HEK293T (cell line): ENCODE data around the gene LIMS2.
A peak's percentile ranks its signal among the peaks of the same experiment; 100 is the strongest.

Source experiments
- CTCF ChIA-PET: fragments of 350-600 bp; formaldehyde crosslinking; extraction: SDS; loops from one replicate; lab custom pipeline; 2021; ENCODE audit warnings: antibody characterized with exemption, inconsistent platforms; lab: Yijun Ruan, JAX
- POLR2A ChIA-PET: fragments of 350-600 bp; formaldehyde crosslinking; extraction: SDS; loops from one replicate; lab custom pipeline; 2020; ENCODE audit warnings: antibody characterized with exemption, inconsistent platforms; lab: Yijun Ruan, JAX
- DNase-seq: peaks from one replicate; pipeline ENCODE4 v3.0.0; 2012; ENCODE audit warnings: mixed read lengths; ENCODE audit errors: extremely low spot score
- ARNT ChIP-seq: fragments of 450-650 bp; IDR thresholded peaks from 2 replicates; pipeline ENCODE4 v1.6.1; 2017; ENCODE audit warnings: mild to moderate bottlenecking
- BHLHE40 ChIP-seq: fragments of 450-650 bp; IDR thresholded peaks from 2 replicates; pipeline ENCODE4 v1.6.1; 2016; ENCODE audit warnings: mild to moderate bottlenecking, moderate library complexity, borderline replicate concordance
- CTBP1 ChIP-seq: fragments of 450-650 bp; IDR thresholded peaks from 2 replicates; pipeline ENCODE4 v1.6.1; 2016; ENCODE audit warnings: borderline replicate concordance
- ELF4 ChIP-seq: fragments of 450-650 bp; IDR thresholded peaks from 2 replicates; pipeline ENCODE4 v1.6.1; 2017; ENCODE audit warnings: antibody characterized with exemption
- FOXA1 ChIP-seq: fragments of 450-650 bp; IDR thresholded peaks from 2 replicates; pipeline ENCODE4 v1.6.1; 2016; ENCODE audit warnings: mild to moderate bottlenecking
- FOXK2 ChIP-seq: fragments of 450-650 bp; IDR thresholded peaks from 2 replicates; pipeline ENCODE4 v1.6.1; 2016; ENCODE audit warnings: mild to moderate bottlenecking
- FOXM1 ChIP-seq: fragments of 450-650 bp; IDR thresholded peaks from 2 replicates; pipeline ENCODE4 v1.6.1; 2017; ENCODE audit warnings: mild to moderate bottlenecking, borderline replicate concordance
- HDGF ChIP-seq: fragments of 450-650 bp; IDR thresholded peaks from 2 replicates; pipeline ENCODE4 v1.6.1; 2017; ENCODE audit warnings: antibody characterized with exemption, borderline replicate concordance
- L3MBTL2 ChIP-seq: fragments of 450-650 bp; conservative IDR thresholded peaks from 2 replicates; pipeline ENCODE4 v1.6.1; 2016; ENCODE audit warnings: mild to moderate bottlenecking
- LEF1 ChIP-seq: fragments of 450-650 bp; IDR thresholded peaks from 2 replicates; pipeline ENCODE4 v1.6.1; 2017; ENCODE audit warnings: mild to moderate bottlenecking, borderline replicate concordance
- NFRKB ChIP-seq: fragments of 450-650 bp; IDR thresholded peaks from 2 replicates; pipeline ENCODE4 v1.6.1; 2016; ENCODE audit warnings: mild to moderate bottlenecking, moderate library complexity
- SP1 ChIP-seq: fragments of 450-650 bp; IDR thresholded peaks from 2 replicates; pipeline ENCODE4 v1.6.1; 2017
- SUZ12 ChIP-seq: fragments of 450-650 bp; IDR thresholded peaks from 2 replicates; pipeline ENCODE4 v1.6.1; 2016; ENCODE audit warnings: mild to moderate bottlenecking
- TARDBP ChIP-seq: fragments of 450-650 bp; IDR thresholded peaks from 2 replicates; pipeline ENCODE4 v1.6.1; 2016
- ZNF384 ChIP-seq: fragments of 450-650 bp; IDR thresholded peaks from 2 replicates; pipeline ENCODE4 v1.6.1; 2016
- TF ChIP-seq, protein P1 (sequence below): fragments of 450-650 bp; IDR thresholded peaks from 2 replicates; pipeline ENCODE4 v1.6.1; 2016

Gene LIMS2, protein sequence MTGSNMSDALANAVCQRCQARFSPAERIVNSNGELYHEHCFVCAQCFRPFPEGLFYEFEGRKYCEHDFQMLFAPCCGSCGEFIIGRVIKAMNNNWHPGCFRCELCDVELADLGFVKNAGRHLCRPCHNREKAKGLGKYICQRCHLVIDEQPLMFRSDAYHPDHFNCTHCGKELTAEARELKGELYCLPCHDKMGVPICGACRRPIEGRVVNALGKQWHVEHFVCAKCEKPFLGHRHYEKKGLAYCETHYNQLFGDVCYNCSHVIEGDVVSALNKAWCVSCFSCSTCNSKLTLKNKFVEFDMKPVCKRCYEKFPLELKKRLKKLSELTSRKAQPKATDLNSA

DNA sequence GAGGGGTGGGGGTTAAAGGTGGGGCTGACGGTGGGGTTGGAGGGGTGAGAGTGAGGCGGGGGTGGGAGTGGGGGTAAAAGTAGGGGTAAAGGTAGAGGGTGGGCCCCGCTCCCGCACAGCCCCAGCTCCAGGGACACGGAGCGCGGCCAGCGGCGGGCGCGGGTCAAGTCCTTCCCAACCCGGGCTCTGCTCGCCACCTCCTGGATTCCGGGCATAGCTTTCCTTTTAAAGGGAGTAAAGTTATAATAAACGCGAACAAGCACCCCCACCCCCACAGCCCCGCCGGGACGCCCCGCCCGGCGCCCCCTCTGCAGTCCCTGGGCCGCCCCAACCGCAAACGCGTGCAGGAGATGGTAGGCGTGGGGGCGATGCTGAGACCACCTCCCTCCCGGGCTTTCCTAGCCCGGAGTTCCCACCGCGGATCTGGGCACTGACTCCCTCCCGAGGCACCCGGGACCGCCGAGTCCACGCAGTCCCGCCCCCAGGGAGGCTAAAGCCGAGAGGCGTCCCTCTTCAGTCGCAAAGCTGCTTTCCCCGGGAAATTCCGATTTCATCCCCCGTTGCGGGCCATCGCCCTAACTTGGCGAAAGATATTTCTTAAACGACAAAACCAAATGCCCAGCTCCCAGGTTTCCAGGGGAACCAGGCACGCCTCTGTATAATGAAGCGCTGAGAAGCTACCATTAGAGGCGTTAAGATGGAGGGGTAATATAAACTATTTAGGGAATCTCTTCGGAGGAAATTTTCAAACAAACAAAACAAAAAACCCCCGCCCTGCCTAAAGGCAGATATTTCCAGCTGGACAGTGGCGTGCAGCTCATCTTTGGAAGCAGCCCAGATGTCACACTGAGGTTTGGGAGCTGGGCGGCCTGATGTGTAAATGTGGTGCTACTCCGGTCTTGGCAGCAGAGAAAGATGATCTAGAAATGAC is at the start of gene LIMS2:
Gene LIMS2, minus strand, starts transcription at position 200 of the 931 bp plus-strand sequence. CDS start 506 bp downstream, outside the sequence.
- no peak for TF ChIP-seq CTBP1
- no peak for TF ChIP-seq HDGF
- TF ChIP-seq FOXK2: no peak
- TF ChIP-seq, protein P1, sequence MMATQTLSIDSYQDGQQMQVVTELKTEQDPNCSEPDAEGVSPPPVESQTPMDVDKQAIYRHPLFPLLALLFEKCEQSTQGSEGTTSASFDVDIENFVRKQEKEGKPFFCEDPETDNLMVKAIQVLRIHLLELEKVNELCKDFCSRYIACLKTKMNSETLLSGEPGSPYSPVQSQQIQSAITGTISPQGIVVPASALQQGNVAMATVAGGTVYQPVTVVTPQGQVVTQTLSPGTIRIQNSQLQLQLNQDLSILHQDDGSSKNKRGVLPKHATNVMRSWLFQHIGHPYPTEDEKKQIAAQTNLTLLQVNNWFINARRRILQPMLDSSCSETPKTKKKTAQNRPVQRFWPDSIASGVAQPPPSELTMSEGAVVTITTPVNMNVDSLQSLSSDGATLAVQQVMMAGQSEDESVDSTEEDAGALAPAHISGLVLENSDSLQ: no peak
- POLR2A ChIA-PET: interaction anchor here (0.9 kb wide), 1 partner anchor 27 kb away, joined by 4 read pairs; no protein-coding TSS in a partner anchor

DNA sequence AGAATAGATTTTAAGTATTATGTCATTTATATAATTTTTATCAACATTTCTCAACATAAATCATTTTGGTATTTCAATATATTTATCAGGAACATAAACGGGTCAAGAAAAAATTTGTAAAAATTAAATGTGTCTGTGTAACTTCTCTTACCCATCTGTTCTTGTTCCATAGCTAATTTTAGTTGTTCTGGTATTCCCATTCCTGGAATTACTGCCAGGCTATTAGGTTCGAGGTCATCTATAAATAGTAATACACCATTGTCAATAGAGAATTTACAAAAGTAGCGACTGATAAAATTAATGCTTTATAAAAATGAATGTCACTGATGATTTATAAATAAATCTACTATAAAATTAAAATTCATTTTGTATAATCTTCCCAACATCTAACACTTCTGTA is 47.5 kb upstream of the LIMS2 start:
- ChIA-PET POLR2A (no interaction called here), CTCF (no interaction called here)
- no peak for TF ChIP-seq FOXK2
- TF ChIP-seq, protein P1: no peak
- no peak for TF ChIP-seq ARNT
- no peak for TF ChIP-seq SP1
- TF ChIP-seq TARDBP: no peak
- TF ChIP-seq NFRKB: no peak
- TF ChIP-seq FOXA1: no peak
- no peak for TF ChIP-seq CTBP1
- no peak for TF ChIP-seq BHLHE40
- no peak for TF ChIP-seq L3MBTL2
- no peak for TF ChIP-seq LEF1
- TF ChIP-seq ELF4: no peak
- no peak for TF ChIP-seq HDGF
- TF ChIP-seq SUZ12: no peak
- no peak for TF ChIP-seq FOXM1
- TF ChIP-seq ZNF384: no peak
- DNase-seq: no peak

More for the DNA sequence above, at the start of gene LIMS2:
- peak; percentile 44 for DNase-seq
- CTCF ChIA-PET: interaction anchor here (0.7 to 0.8 kb wide), 2 partner anchors 25 to 84 kb away, joined by 3 to 4 read pairs; no protein-coding TSS in a partner anchor

DNA sequence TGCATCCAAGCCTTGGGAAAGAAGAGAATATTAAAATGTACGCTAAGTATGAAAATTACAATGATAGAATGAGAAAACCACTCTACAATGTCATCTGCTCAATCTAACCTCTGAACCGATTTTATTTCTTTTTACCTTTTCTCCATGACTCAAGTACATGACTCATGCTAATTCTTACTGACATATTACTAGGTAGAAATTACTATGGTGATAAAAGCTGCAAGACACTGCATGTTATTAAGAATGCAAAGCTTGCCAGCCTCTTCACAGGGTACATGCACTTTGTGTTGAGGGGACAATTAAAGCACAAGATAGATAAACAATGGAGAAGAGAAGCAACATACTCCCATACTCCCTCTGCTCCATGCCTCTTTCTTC is 46.6 kb upstream of the LIMS2 start:
- CTCF ChIA-PET: no interaction called here
- DNase-seq: no peak
- POLR2A ChIA-PET: no interaction called here
- TF ChIP-seq L3MBTL2: no peak
- TF ChIP-seq BHLHE40: no peak
- TF ChIP-seq ZNF384: no peak
- TF ChIP-seq FOXM1: no peak
- no peak for TF ChIP-seq FOXA1
- TF ChIP-seq SP1: no peak
- no peak for TF ChIP-seq SUZ12
- TF ChIP-seq LEF1: no peak

DNA sequence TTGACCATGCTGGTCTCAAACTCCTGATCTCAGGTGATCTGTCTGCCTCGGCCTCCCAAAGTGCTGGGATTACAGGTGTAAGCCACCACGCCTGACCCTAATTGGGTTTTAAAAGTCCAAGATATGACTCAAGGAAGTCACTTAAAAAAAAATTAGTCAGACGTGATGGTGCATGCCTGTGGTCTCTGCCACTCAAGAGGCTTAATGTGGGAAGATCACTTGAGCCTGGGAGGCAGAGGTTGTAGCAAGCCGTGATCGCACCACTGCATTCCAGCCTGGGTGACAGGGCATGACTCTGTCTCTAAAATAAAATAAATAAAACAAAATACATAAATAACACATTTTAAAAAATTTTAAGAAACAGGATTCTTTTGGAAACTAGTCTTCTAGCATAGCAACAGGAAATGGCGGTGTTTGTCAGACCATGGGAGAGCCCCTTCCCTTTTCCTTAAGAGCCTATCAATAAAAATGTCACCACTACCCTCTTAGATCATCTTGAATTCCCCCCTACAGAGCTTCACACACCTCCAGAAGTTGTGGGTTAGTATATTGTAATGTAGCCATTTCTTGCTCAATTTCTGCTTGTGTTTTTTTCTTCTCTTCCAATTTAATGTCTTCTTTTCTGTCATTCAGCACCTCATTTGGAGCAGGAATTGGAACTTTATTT is 46.1 kb upstream of the LIMS2 start:
- DNase-seq: no peak
- TF ChIP-seq NFRKB (no peak), LEF1 (no peak), HDGF (no peak)
- CTCF ChIA-PET: no interaction called here
- POLR2A ChIA-PET: no interaction called here

DNA sequence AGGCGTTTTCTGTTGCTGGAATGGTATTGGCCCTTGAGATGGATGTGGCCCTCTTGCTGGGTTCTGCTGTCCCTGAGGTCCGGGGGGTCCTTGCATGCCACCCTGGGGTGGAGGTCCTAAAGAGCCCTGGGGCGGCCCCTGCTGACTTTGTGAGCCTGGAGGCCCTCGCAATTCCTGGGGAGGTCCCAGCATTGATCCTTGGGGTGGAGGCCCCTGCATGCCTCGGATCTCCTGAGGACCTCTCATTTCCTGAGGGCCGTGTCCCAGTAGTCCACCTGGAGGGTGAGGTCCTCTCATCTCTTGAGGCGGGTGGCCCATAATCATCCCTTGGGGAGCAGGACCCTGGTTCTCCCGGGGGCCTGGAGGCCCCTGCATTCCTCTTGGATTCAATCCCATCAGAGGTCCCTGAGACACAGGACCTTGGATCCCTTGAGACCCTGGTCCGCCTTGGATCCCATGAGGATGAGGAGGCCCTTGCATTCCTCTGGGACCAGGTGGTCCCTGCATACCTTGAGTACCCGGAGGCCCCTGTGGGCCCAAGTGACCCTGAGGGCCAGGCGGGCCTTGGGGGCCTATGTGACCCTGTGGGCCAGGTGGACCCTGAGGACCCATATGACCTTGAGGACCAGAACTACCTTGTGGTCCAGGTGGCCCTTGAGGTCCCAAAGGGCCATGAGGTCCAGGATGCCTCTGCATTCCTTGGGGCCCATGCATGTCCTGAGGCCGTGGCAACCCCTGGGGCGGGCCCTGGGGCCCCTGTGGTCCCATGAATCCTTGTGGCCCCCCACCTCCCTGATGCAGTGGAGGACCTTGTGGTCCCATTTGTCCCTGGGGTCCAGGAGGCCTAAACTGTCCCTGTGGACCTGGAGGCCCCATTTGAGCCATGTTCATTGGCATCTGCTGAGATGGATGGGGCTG is 44.2 kb upstream of the LIMS2 start:
- POLR2A ChIA-PET: no interaction called here
- CTCF ChIA-PET: no interaction called here
- TF ChIP-seq BHLHE40: no peak
- no peak for TF ChIP-seq FOXA1
- TF ChIP-seq ELF4: no peak
- TF ChIP-seq SP1: no peak
- TF ChIP-seq LEF1: no peak
- no peak for TF ChIP-seq NFRKB
- no peak for TF ChIP-seq FOXM1
- TF ChIP-seq HDGF: no peak
- TF ChIP-seq TARDBP: no peak
- TF ChIP-seq, protein P1: no peak
- TF ChIP-seq CTBP1: no peak
- no peak for TF ChIP-seq SUZ12
- TF ChIP-seq ZNF384: no peak
- TF ChIP-seq FOXK2: no peak
- TF ChIP-seq ARNT: no peak
- TF ChIP-seq L3MBTL2: no peak
- no peak for DNase-seq
